Mesodermal cell (in vitro differentiated cells): ENCODE results near the gene CT47C1.

Experiments
- H3K27ac ChIP-seq: 2 replicates; pipeline ENCODE4 v1.7.0; 2013; ENCODE audit warnings: mild to moderate bottlenecking, low read depth, low read length, moderate library complexity; ENCODE audit not compliant: severe bottlenecking
- H3K36me3 ChIP-seq: 2 replicates; pipeline ENCODE4 v1.7.1; 2013; ENCODE audit warnings: mild to moderate bottlenecking, low read length, moderate library complexity; ENCODE audit not compliant: control insufficient read depth, insufficient read depth
- H3K4me1 ChIP-seq: one replicate; pipeline ENCODE4 v1.7.1; 2013; ENCODE audit warnings: mild to moderate bottlenecking, low read length; ENCODE audit not compliant: insufficient read depth, control insufficient read depth, poor library complexity, severe bottlenecking
- H3K4me3 ChIP-seq: 2 replicates; pipeline ENCODE4 v1.7.0; 2013; ENCODE audit warnings: low read length, control low read depth, mild to moderate bottlenecking; ENCODE audit not compliant: insufficient read depth, poor library complexity, severe bottlenecking; ENCODE audit errors: extremely low read depth
- H3K9me3 ChIP-seq: 2 replicates; pipeline ENCODE4 v1.7.1; 2013; ENCODE audit warnings: mild to moderate bottlenecking, low read length, moderate library complexity; ENCODE audit not compliant: control insufficient read depth
- WGBS, 2 experiments: methylation state at CpG; one replicate each; pipeline ENCODE4 v1.1.5; 2013; ENCODE audit warnings: missing lambda C conversion rate in 2 of 2; ENCODE audit not compliant: insufficient coverage in 2 of 2; 5-methylcytosine and 5-hydroxymethylcytosine counted together

Gene CT47C1

GRCh38 chrX:119105826-119106225, 33.0 kb downstream of the CT47C1 start:
- no peaks in the 10 kb centered on the region for H3K36me3 ChIP-seq
- peaks cover 9% of the 10 kb centered on the region for H3K4me1 ChIP-seq
- H3K9me3 ChIP-seq: no peaks in the 10 kb centered on the region
- no peak overlapping the region for H3K4me3 ChIP-seq
- no peak overlapping the region for H3K27ac ChIP-seq

GRCh38 chrX:119107206-119107605, 34.4 kb downstream of the CT47C1 start:
- H3K4me3 ChIP-seq: no peak overlapping the region
- no peak overlapping the region for H3K27ac ChIP-seq
- H3K36me3 ChIP-seq: no peaks in the 10 kb centered on the region
- peaks cover 9% of the 10 kb centered on the region for H3K4me1 ChIP-seq
- H3K9me3 ChIP-seq: no peaks in the 10 kb centered on the region

GRCh38 chrX:119118780-119119395, 46.1 kb downstream of the CT47C1 start:
- Histone ChIP-seq H3K4me3 (no peak overlapping the region), H3K4me1 (peaks cover 6% of the 10 kb centered on the region), H3K36me3 (no peaks in the 10 kb centered on the region), H3K9me3 (no peaks in the 10 kb centered on the region), H3K27ac (no peak overlapping the region)
- WGBS, 2 experiments: no CpG with 5 or more reads among the region's 6 CpGs

- H3K36me3 ChIP-seq: no peaks in the 10 kb centered on the region
- WGBS, 2 experiments: no CpG with 5 or more reads among the region's 1 CpG
- peak overlapping the region; percentile 1 for H3K27ac ChIP-seq
These were observed 48.5 kb downstream of the CT47C1 start for GRCh38 chrX:119121341-119121740.

More at GRCh38 chrX:119121341-119121740, 48.5 kb downstream of the CT47C1 start:
- H3K4me1 ChIP-seq: peaks cover 6% of the 10 kb centered on the region
- no peak overlapping the region for H3K4me3 ChIP-seq
- H3K9me3 ChIP-seq: no peaks in the 10 kb centered on the region
